ENCODE measurements around the gene SMAD6.
A peak's percentile ranks its signal among the peaks of the same experiment; 100 is the strongest.

SMAD6 gene

DNA sequence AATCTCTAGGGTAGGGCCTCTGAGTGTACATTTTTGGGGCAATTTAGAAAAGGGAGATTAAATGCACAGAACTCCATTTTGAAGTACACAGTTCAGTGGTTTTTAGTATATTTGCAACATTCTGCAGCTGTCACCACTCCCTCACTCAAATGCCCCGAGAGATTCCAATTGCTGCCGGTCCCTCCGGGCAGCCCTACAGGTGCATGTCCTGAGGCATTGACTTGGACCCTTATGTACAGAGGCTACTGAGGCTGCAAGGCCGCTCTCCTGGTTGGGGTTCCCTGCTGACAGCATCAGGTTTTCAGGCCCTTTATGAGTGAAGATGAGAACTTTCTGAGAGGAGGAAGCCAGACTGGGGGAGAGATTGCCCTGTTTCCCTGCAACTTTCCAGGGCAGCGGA, 39.6 kb downstream of the SMAD6 start:
- POLR2A ChIA-PET = no interaction called here

DNA sequence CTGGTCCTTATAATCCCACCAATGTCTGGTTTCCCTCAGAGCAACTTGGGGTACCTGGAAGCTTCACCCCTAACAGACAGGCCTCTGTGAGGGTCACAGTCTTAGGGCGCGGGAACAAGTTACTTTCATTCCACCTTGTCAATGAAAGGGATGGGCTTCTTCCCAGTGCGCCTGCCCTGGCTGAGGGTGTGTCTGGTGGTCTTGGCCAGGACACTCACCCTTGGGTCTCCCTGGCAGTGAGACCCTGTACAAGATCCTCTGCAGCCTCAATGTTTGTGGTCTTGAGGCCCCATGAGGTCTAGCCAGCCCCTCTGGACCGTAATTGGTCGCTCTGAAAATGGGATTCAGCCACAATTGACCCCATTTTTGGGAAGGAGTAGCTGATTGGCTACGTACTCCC, 40.2 kb downstream of the SMAD6 start:
- TF ChIP-seq, protein P1, sequence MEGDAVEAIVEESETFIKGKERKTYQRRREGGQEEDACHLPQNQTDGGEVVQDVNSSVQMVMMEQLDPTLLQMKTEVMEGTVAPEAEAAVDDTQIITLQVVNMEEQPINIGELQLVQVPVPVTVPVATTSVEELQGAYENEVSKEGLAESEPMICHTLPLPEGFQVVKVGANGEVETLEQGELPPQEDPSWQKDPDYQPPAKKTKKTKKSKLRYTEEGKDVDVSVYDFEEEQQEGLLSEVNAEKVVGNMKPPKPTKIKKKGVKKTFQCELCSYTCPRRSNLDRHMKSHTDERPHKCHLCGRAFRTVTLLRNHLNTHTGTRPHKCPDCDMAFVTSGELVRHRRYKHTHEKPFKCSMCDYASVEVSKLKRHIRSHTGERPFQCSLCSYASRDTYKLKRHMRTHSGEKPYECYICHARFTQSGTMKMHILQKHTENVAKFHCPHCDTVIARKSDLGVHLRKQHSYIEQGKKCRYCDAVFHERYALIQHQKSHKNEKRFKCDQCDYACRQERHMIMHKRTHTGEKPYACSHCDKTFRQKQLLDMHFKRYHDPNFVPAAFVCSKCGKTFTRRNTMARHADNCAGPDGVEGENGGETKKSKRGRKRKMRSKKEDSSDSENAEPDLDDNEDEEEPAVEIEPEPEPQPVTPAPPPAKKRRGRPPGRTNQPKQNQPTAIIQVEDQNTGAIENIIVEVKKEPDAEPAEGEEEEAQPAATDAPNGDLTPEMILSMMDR (IDR thresholded peaks at IDR 0.05; ENCODE audit: insufficient read depth, low read length, missing control alignments) = no peak
- CTCF ChIA-PET = interaction anchor here (0.9 to 1.0 kb wide), 2 partner anchors 109 to 110 kb away, joined by 3 to 5 read pairs; no protein-coding TSS in a partner anchor
- DNase-seq (ENCODE audit: low read depth, low spot score) = no peak
- no peak overlapping the region for H3K4me3 ChIP-seq (ENCODE audit: low read depth, low read length)
- POLR2A ChIA-PET = interaction anchor here (0.5 kb wide), 1 partner anchor 12 kb away, joined by 3 read pairs; no protein-coding TSS in a partner anchor

More for the DNA sequence above, 39.6 kb downstream of the SMAD6 start:
- no peak overlapping the region for H3K4me3 ChIP-seq (ENCODE audit: low read depth, low read length)
- CTCF ChIA-PET = interaction anchor here (0.9 to 2.1 kb wide), 3 partner anchors 13 to 110 kb away, joined by 3 to 8 read pairs (median 4); no protein-coding TSS in a partner anchor
- no peak for DNase-seq (ENCODE audit: low read depth, low spot score)
- TF ChIP-seq, protein P1 (IDR thresholded peaks at IDR 0.05; ENCODE audit: insufficient read depth, low read length, missing control alignments) = no peak

DNA sequence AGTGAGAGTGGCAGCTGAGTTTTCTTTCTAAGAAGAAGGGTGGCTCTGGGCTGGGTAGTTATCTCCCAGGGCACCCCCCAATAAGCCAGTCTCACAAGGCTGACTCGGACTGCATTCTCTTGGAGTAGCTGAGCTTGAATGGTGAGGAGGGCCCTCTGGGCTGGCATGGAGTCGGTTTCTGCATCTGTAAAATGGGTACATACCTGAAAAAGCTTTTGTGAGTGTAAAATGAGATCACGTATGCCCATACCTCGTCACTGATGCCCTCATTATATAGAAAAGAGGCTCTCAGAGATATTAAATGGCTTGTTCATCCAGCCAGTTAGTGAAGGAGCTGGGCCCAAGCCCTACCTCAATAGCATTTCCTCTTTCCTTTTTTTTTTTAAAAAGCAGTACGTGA, 41.2 kb downstream of the SMAD6 start:
- CTCF ChIA-PET = interaction anchor here (0.7 to 1.4 kb wide), 4 partner anchors 9 to 108 kb away, joined by 4 to 5 read pairs (median 4); no protein-coding TSS in a partner anchor
- no peak for DNase-seq (ENCODE audit: low read depth, low spot score)
- TF ChIP-seq, protein P1 (IDR thresholded peaks at IDR 0.05; ENCODE audit: insufficient read depth, low read length, missing control alignments) = no peak
- H3K4me3 ChIP-seq (ENCODE audit: low read depth, low read length) = no peak overlapping the region
- POLR2A ChIA-PET = no interaction called here

DNA sequence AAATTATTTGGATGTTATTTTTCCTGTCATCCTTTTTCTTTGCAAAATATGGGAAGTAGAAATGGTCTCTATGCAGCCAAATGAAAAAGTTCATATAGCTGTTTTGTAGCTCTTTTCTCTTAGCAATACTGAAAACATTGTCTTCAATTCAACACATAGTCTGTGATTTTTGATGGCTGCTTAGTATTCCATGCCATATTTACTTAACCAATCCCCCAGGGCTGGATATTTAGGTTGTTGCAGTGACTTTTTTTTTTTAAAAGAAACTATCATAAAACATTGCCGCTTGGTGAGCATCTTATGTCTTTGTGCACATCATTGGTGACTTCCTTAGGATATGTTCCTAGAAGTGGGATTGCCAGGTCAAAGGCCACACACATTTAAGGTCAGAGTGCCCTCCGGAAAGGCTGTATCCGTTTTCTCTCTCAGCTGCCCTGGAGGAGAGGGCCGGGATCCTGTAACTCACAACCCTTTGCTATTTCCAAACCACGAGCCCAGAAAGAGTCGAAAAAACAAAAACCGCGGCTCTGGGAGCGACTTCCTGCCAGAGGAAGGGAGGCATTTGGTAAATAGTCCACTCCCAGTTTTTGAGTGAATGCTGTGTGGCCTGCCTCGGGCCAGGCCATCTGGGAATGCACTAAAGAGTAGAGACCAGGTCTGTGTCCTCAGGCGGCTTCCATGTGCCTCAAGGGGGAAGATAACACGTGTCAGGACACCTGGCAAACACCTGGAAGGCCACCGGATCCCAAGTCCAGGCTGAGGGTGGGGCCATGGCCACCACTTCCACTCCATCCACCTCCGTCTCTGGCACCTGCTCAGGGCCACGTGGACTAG, 41.9 kb downstream of the SMAD6 start:
- CTCF ChIA-PET = interaction anchor here (0.7 to 1.4 kb wide), 5 partner anchors 8 to 29 kb away, joined by 3 to 4 read pairs (median 4); no protein-coding TSS in a partner anchor
- TF ChIP-seq, protein P1 (IDR thresholded peaks at IDR 0.05; ENCODE audit: insufficient read depth, low read length, missing control alignments) = no peak
- H3K4me3 ChIP-seq (ENCODE audit: low read depth, low read length) = no peak overlapping the region
- DNase-seq (ENCODE audit: low read depth, low spot score) = no peak
- POLR2A ChIA-PET = no interaction called here

DNA sequence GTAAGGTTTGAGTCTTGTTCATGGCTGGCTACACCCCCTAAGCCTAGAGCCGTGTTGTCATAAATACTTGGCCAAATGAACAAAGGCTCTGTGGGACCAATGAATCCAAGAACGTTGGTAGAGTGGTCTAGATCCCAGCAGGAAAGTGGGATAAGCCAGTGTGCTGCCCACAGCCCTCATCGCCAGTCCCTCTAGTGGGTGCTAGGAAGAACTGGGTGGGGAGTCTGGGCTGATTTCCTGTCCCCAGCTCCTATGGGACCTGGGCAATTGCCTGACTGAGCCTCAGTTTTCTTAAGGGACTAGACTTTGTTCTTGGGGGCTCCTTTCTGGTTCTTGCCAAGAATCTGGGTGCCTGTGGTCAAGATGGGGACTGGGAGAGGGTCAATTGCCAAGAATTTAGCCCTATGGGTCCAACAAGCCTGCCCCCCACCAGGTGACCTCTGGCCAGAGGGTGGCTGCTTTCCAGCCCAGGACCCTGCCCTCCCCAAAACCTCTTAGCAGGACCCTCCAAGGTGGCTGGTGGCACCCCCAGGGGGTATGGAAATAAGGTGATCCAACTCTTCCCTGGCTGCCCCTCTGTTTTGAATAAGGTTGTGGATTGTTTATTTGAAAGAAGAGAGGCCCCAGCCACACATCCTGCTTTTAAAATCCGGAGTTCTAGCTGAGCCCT, 42.7 kb downstream of the SMAD6 start:
- no peak overlapping the region for H3K4me3 ChIP-seq (ENCODE audit: low read depth, low read length)
- ChIA-PET POLR2A (no interaction called here), CTCF (interaction anchor here (1.0 to 2.9 kb wide), 4 partner anchors 11 to 106 kb away, joined by 3 to 12 read pairs (median 4); no protein-coding TSS in a partner anchor)
- TF ChIP-seq, protein P1 (IDR thresholded peaks at IDR 0.05; ENCODE audit: insufficient read depth, low read length, missing control alignments) = peak; percentile 2
- DNase-seq (ENCODE audit: low read depth, low spot score) = no peak

Data from AG04449 (cell line).